PC-9 (cell line): Measurements from ENCODE around the gene ATCAY. TPM values are rescaled to one million over a fixed set of nuclear protein-coding genes. Genes with fewer than 3 reads are reported as not detected.

ENCODE experiments used
- BruUV-seq: library from RNA; stranded (reverse); fragments of 400-500 nt; replicated peaks from 2 replicates; lab custom pipeline; 2021; lab: Mats Ljungman, UMichigan
- CTCF ChIA-PET: fragments of 300-600 bp; sonication (Branson Sonifier 250); formaldehyde crosslinking; loops from one replicate; lab custom pipeline; 2022; ENCODE audit warnings: antibody characterized with exemption; lab: Charles Lee
- POLR2A ChIA-PET: fragments of 300-600 bp; sonication (Branson Sonifier 250); formaldehyde crosslinking; loops from one replicate; lab custom pipeline; 2022; ENCODE audit warnings: antibody characterized with exemption; ENCODE audit not compliant: unreplicated experiment; lab: Charles Lee
- DNase-seq, 2 experiments: peaks; one replicate each; pipeline versions ENCODE4 v3.0.0 to v3.0.0-alpha.2; 2015 to 2022; ENCODE audit warnings: mixed read lengths in 1 of 2
- H2AFZ ChIP-seq: fragments of 200-600 bp; sonication (generic); 2 replicates; pipeline ENCODE4 v1.8.1; 2017; ENCODE audit warnings: antibody characterized with exemption
- H3F3A ChIP-seq: fragments of 200-600 bp; sonication (generic); 2 replicates; pipeline ENCODE4 v1.8.1; 2017; ENCODE audit warnings: antibody characterized with exemption, mild to moderate bottlenecking, low read depth; ENCODE audit not compliant: insufficient read depth
- H3K27ac ChIP-seq: fragments of 200-600 bp; sonication (generic); 2 replicates; pipeline ENCODE4 v1.6.1; 2016; ENCODE audit warnings: mixed run types
- H3K27me3 ChIP-seq: fragments of 200-600 bp; sonication (generic); 2 replicates; pipeline ENCODE4 v1.6.1; 2016; ENCODE audit warnings: low read depth, mixed run types; ENCODE audit not compliant: insufficient read depth
- H3K36me3 ChIP-seq: fragments of 200-600 bp; sonication (generic); 2 replicates; pipeline ENCODE4 v1.6.1; 2016; ENCODE audit warnings: low read depth, mixed run types
- H3K4me1 ChIP-seq: fragments of 200-600 bp; sonication (generic); replicated peaks from 2 replicates; pipeline ENCODE4 v1.6.1; 2016; ENCODE audit warnings: mixed run types; ENCODE audit not compliant: insufficient read depth
- H3K4me2 ChIP-seq: fragments of 200-600 bp; sonication (generic); 2 replicates; pipeline ENCODE4 v1.6.1; 2017; ENCODE audit warnings: mixed run types
- H3K4me3 ChIP-seq: fragments of 200-600 bp; sonication (generic); 2 replicates; pipeline ENCODE4 v1.6.1; 2016; ENCODE audit warnings: mixed run types
- H3K79me2 ChIP-seq: fragments of 200-600 bp; sonication (generic); 2 replicates; pipeline ENCODE4 v1.6.1; 2017; ENCODE audit warnings: low read depth, mixed run types
- H3K9me2 ChIP-seq: fragments of 200-600 bp; sonication (generic); 2 replicates; pipeline ENCODE4 v1.8.1; 2017; ENCODE audit warnings: mild to moderate bottlenecking; ENCODE audit not compliant: insufficient read depth
- H3K9me3 ChIP-seq: fragments of 200-600 bp; sonication (generic); 2 replicates; pipeline ENCODE4 v1.8.1; 2016; ENCODE audit warnings: low read depth; ENCODE audit not compliant: insufficient read depth
- H4K20me1 ChIP-seq: fragments of 200-600 bp; sonication (generic); 2 replicates; pipeline ENCODE4 v1.8.1; 2017; ENCODE audit not compliant: insufficient read depth
- CTCF ChIP-seq: fragments of 200-600 bp; sonication (generic); conservative IDR thresholded peaks from 2 replicates; pipeline ENCODE4 v1.6.1; 2017; ENCODE audit warnings: mixed run types, antibody characterized with exemption, mild to moderate bottlenecking, moderate library complexity
- EZH2 ChIP-seq: fragments of 200-600 bp; sonication (generic); IDR thresholded peaks from 2 replicates; pipeline ENCODE4 v1.8.0; 2017; ENCODE audit warnings: antibody characterized with exemption, low read depth
- intact Hi-C: fragments of 100-400 bp; cut with micrococcal nuclease; formaldehyde crosslinking; loops from one replicate; pipeline ENCODE4 v1.10.0; 2022; ENCODE audit not compliant: unreplicated experiment
- total RNA-seq: library from RNA; stranded (reverse); gene quantifications from 2 replicates; pipeline ENCODE4 v1.2.3, GENCODE V29; 2021

ATCAY gene
- total RNA-seq, 1 experiment from 2014 or later, result not detected

GRCh38 chr19:3852177-3852511 lies 28.3 kb upstream of the ATCAY start:
- no TSS peak for BruUV-seq
- no peak overlapping the region for H3K4me3 ChIP-seq
- no peaks in the 10 kb centered on the region for H3K27me3 ChIP-seq
- H3F3A ChIP-seq, result peaks cover 3% of the 10 kb centered on the region; the same call in 1 of the 2 replicates
- no peak overlapping the region for H3K4me2 ChIP-seq
- H3K9me3 ChIP-seq, result no peaks in the 10 kb centered on the region
- H2AFZ ChIP-seq, result no peak overlapping the region
- H3K27ac ChIP-seq, result no peak overlapping the region
- no peak for DNase-seq
- H3K9me2 ChIP-seq, result no peaks in the 10 kb centered on the region
- ChIA-PET POLR2A (no interaction called here), CTCF (interaction anchor here (0.6 to 0.8 kb wide), 2 partner anchors 133 to 136 kb away, joined by 3 to 5 read pairs; partner anchors contain the start of gene EEF2)
- H4K20me1 ChIP-seq, result no peaks in the 10 kb centered on the region
- no peaks in the 10 kb centered on the region for H3K36me3 ChIP-seq
- H3K4me1 ChIP-seq, result 0 out of 2 replicates have a peak, but pooled peaks cover 6% of the 10 kb centered on the region
- intact Hi-C loops, result loop anchor here (2.0 kb wide), 2 partner anchors 133 to 357 kb away; partner anchors contain the start of gene EEF2
- no peak for TF ChIP-seq EZH2
- no peak for TF ChIP-seq CTCF
- no peaks in the 10 kb centered on the region for H3K79me2 ChIP-seq

GRCh38 chr19:3852614-3853254 lies 27.8 kb upstream of the ATCAY start:
- H3K4me1 ChIP-seq, result 0 out of 2 replicates have a peak, but pooled peaks cover 6% of the 10 kb centered on the region

GRCh38 chr19:3855320-3855719 lies 25.2 kb upstream of the ATCAY start:
- 0 out of 2 replicates have a peak, but pooled peaks cover 6% of the 10 kb centered on the region for H3K4me1 ChIP-seq
- H3K4me2 ChIP-seq, result peak overlapping the region; percentile 61
- intact Hi-C loops, result no loop called here
- H3K9me3 ChIP-seq, result no peaks in the 10 kb centered on the region
- DNase-seq, result peak; percentile 31 to 71
- H4K20me1 ChIP-seq, result no peaks in the 10 kb centered on the region
- H3K27me3 ChIP-seq, result peaks cover 9% of the 10 kb centered on the region
- no peaks in the 10 kb centered on the region for H3K36me3 ChIP-seq
- ChIA-PET CTCF (no interaction called here), POLR2A (no interaction called here)
- peak overlapping the region; percentile 36; the same call in 1 of the 2 replicates for H3K4me3 ChIP-seq
- H2AFZ ChIP-seq, result no peak overlapping the region
- BruUV-seq, result no TSS peak
- H3F3A ChIP-seq, result peaks cover 3% of the 10 kb centered on the region; the same call in 1 of the 2 replicates
- TF ChIP-seq CTCF (no peak), EZH2 (no peak)
- no peak overlapping the region for H3K27ac ChIP-seq
- no peaks in the 10 kb centered on the region for H3K79me2 ChIP-seq
- no peaks in the 10 kb centered on the region for H3K9me2 ChIP-seq

More at GRCh38 chr19:3852614-3853254, 27.8 kb upstream of the ATCAY start:
- Histone ChIP-seq H3K4me2 (no peak overlapping the region), H3K9me3 (no peaks in the 10 kb centered on the region), H3K27ac (no peak overlapping the region), H3K27me3 (no peaks in the 10 kb centered on the region), H2AFZ (no peak overlapping the region), H3K36me3 (no peaks in the 10 kb centered on the region), H3K4me3 (no peak overlapping the region), H3K9me2 (no peaks in the 10 kb centered on the region), H3F3A (peaks cover 3% of the 10 kb centered on the region; the same call in 1 of the 2 replicates), H4K20me1 (no peaks in the 10 kb centered on the region), H3K79me2 (no peaks in the 10 kb centered on the region)
- POLR2A ChIA-PET, result no interaction called here
- CTCF ChIA-PET, result interaction anchor here (0.6 to 0.8 kb wide), 3 partner anchors 132 to 169 kb away, joined by 3 to 5 read pairs (median 3); partner anchors contain the start of gene EEF2
- intact Hi-C loops, result loop anchor here (2.0 kb wide), 2 partner anchors 132 to 356 kb away; partner anchors contain the start of gene EEF2
- DNase-seq, result peak; percentile 76 to 85
- BruUV-seq, result no TSS peak
- TF ChIP-seq CTCF (peak; percentile 69), EZH2 (no peak)
